HUDEP-2 (cell line): ENCODE measurements around the gene ARHGEF40.

ENCODE experiments used
- DNase-seq, 76 experiments: peaks; one replicate each; lab custom pipeline; 2025; ENCODE audit not compliant: unreplicated experiment in 76 of 76; lab: John Stamatoyannopoulos, UW

ARHGEF40 gene

GRCh38 chr14:21070083-21070609 is at the start of gene ARHGEF40:
Gene ARHGEF40, plus strand, starts transcription at chr14:21070304. Its CDS starts 93 bp downstream, at chr14:21070397.
- peak in 1 of 76 experiments; percentile 7 for DNase-seq

GRCh38 chr14:21020977-21021545 is 49.0 kb upstream of the ARHGEF40 start:
- no peak for DNase-seq

- DNase-seq: no peak
Measured at GRCh38 chr14:21022686-21023085, 47.4 kb upstream of the ARHGEF40 start.

- DNase-seq: no peak
Measured at GRCh38 chr14:21023174-21023573, 46.9 kb upstream of the ARHGEF40 start.

GRCh38 chr14:21023817-21024584 is 46.1 kb upstream of the ARHGEF40 start:
- DNase-seq: no peak

GRCh38 chr14:21024585-21025370 is 45.3 kb upstream of the ARHGEF40 start, which contains the start of gene NDRG2:
Gene NDRG2, minus strand, starts transcription at chr14:21025061. Its CDS starts 1,746 bp downstream, at chr14:21023315.
- DNase-seq: peak in 11 of 76 experiments; percentile 7 to 34 (median 20)

- DNase-seq: no peak
Measured at GRCh38 chr14:21025371-21026273, 44.5 kb upstream of the ARHGEF40 start.

GRCh38 chr14:21026274-21026987 is 43.7 kb upstream of the ARHGEF40 start:
- DNase-seq: no peak

- DNase-seq: no peak
Measured at GRCh38 chr14:21026988-21027315, 43.2 kb upstream of the ARHGEF40 start.

GRCh38 chr14:21029917-21030316 is 40.2 kb upstream of the ARHGEF40 start, which contains the start of gene TPPP2:
Gene TPPP2, plus strand, starts transcription at chr14:21030217. Its CDS starts 365 bp downstream, at chr14:21030582.
- DNase-seq: no peak

GRCh38 chr14:21030531-21030930 is 39.6 kb upstream of the ARHGEF40 start:
- DNase-seq: no peak

- DNase-seq: no peak
Measured at GRCh38 chr14:21032326-21033132, 37.6 kb upstream of the ARHGEF40 start.

GRCh38 chr14:21033133-21033698 is 36.9 kb upstream of the ARHGEF40 start:
- DNase-seq: no peak

GRCh38 chr14:21034707-21035106 is 35.4 kb upstream of the ARHGEF40 start, which contains the start of gene RNASE13:
Gene RNASE13, minus strand, starts transcription at chr14:21034807. Its CDS starts 519 bp downstream, at chr14:21034288.
- DNase-seq: no peak

GRCh38 chr14:21036751-21037150 is 33.4 kb upstream of the ARHGEF40 start:
- no peak for DNase-seq

- no peak for DNase-seq
Measured at GRCh38 chr14:21037156-21037555, 32.9 kb upstream of the ARHGEF40 start.

- no peak for DNase-seq
Measured at GRCh38 chr14:21038441-21039422, 31.4 kb upstream of the ARHGEF40 start.
